ENCODE measurements around the gene NUCB1. TPM values are rescaled to one million over a fixed set of nuclear protein-coding genes. Genes with fewer than 3 reads are reported as not detected.
"Not testable (repeated sequence)": the region's sequence is repeated elsewhere in the genome, so short reads cannot be mapped to it uniquely, and the experiment has no call there.

The NUCB1 gene
- total RNA-seq, 1 donor from 2014 or later, result 159 TPM

GRCh38 chr19:48867123-48867745 lies 32.9 kb upstream of the NUCB1 start:
- DNase-seq (ENCODE audit: low spot score in 2 of 2, unreplicated experiment in 2 of 2), result no peak
- peak overlapping the region; percentile 95 for H3K27ac Mint-ChIP-seq
- no peaks in the 10 kb centered on the region for H3K27me3 Mint-ChIP-seq (ENCODE audit: low read depth)

DNA sequence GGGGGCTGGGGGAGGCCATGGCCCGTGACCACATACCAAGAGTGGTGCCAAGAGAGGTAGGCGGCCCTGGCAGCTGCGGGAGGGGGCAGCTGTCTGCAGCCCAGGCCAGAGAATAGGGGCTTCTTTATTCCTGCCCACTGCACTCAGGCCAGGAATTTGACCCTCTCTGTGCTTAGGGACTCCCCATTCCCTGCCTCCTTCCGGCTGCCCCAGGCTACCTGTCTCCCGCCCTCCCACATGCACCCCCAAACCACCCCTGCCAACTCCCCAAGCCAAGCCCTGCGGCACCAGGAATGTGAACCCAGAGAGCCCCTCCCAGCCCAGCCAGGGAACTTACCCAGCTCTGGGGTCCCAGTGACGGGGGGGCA lies 32.4 kb upstream of the NUCB1 start:
- H3K4me3 Mint-ChIP-seq, result peak overlapping the region; percentile 52
- H3K27ac Mint-ChIP-seq, result peak overlapping the region; percentile 95
- H3K4me1 Mint-ChIP-seq, result peaks cover 24% of the 10 kb centered on the region
- TF ChIP-seq, protein P1, sequence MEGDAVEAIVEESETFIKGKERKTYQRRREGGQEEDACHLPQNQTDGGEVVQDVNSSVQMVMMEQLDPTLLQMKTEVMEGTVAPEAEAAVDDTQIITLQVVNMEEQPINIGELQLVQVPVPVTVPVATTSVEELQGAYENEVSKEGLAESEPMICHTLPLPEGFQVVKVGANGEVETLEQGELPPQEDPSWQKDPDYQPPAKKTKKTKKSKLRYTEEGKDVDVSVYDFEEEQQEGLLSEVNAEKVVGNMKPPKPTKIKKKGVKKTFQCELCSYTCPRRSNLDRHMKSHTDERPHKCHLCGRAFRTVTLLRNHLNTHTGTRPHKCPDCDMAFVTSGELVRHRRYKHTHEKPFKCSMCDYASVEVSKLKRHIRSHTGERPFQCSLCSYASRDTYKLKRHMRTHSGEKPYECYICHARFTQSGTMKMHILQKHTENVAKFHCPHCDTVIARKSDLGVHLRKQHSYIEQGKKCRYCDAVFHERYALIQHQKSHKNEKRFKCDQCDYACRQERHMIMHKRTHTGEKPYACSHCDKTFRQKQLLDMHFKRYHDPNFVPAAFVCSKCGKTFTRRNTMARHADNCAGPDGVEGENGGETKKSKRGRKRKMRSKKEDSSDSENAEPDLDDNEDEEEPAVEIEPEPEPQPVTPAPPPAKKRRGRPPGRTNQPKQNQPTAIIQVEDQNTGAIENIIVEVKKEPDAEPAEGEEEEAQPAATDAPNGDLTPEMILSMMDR (IDR thresholded peaks at IDR 0.05; ENCODE audit: unreplicated experiment), result no peak
- DNase-seq (ENCODE audit: low spot score in 2 of 2, unreplicated experiment in 2 of 2), result no peak
- H3K9me3 Mint-ChIP-seq, result no peaks in the 10 kb centered on the region
- peaks cover 6% of the 10 kb centered on the region for H3K36me3 Mint-ChIP-seq
- H3K27me3 Mint-ChIP-seq (ENCODE audit: low read depth), result no peaks in the 10 kb centered on the region

More at GRCh38 chr19:48867123-48867745, 32.9 kb upstream of the NUCB1 start:
- peaks cover 7% of the 10 kb centered on the region for H3K36me3 Mint-ChIP-seq
- H3K4me1 Mint-ChIP-seq, result peaks cover 24% of the 10 kb centered on the region
- no peaks in the 10 kb centered on the region for H3K9me3 Mint-ChIP-seq
- TF ChIP-seq, protein P1 (IDR thresholded peaks at IDR 0.05; ENCODE audit: unreplicated experiment), result no peak
- peak overlapping the region; percentile 56 for H3K4me3 Mint-ChIP-seq

DNA sequence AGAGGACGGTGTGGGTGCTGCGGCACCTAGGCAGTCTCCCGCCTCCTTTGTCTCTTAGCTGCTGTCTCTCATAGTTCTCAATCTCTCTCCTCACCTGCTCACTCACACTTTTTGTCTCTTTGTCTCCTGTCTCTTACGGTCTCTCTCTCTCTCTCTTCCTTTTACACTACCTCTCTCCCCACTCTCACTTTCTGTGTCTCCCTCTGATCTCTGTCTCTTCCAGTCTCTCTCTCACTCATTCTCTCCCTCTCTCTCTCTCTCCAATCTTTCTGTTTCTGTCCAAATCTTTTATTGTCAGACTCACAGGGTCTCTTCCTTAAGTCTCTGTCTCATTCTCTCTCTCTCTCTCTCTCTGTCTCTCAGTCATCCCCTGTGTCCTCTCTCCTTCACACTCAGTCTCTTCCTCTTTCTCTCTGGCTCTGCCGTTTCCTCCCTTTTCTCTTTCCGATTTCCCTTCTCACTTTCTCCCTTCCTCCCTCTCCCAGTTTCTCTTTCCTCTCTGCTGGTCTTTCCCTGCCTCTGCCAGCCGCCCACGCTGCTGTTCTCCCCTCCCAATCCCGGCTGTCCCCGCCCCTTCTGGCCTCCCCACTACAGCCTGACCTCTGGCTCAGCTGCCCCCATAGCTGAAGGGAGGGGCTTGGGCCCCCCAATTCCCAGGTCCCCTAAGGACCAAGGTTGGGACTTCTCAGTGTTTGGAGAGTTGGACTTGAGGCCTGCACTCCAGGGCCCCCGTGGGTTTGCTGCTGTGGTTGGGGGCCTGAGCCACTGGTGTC lies 31.8 kb upstream of the NUCB1 start, which contains the start of gene PLEKHA4:
TSS of gene PLEKHA4 (minus strand) at position 504 of the 773 bp plus-strand sequence. CDS start 997 bp downstream, outside the sequence.
- Mint-ChIP-seq H3K4me3 (peak within 1 kb of the TSS; percentile 56), H3K27me3 (ENCODE audit: low read depth) (no peaks in the 10 kb centered on the region), H3K4me1 (peaks cover 30% of the 10 kb centered on the region), H3K27ac (peak within 1 kb of the TSS; percentile 95), H3K9me3 (no peaks in the 10 kb centered on the region), H3K36me3 (peaks cover 7% of the 10 kb centered on the region)
- DNase-seq (ENCODE audit: low spot score in 2 of 2, unreplicated experiment in 2 of 2), result no peak
- TF ChIP-seq, protein P1 (IDR thresholded peaks at IDR 0.05; ENCODE audit: unreplicated experiment), result no peak

- Mint-ChIP-seq H3K9me3 (no peaks in the 10 kb centered on the region), H3K27ac (no peak overlapping the region), H3K4me1 (peaks cover 46% of the 10 kb centered on the region), H3K27me3 (ENCODE audit: low read depth) (no peaks in the 10 kb centered on the region), H3K36me3 (peaks cover 18% of the 10 kb centered on the region), H3K4me3 (no peak overlapping the region)
- no peak for DNase-seq (ENCODE audit: low spot score in 2 of 2, unreplicated experiment in 2 of 2)
- TF ChIP-seq, protein P1 (IDR thresholded peaks at IDR 0.05; ENCODE audit: unreplicated experiment), result no peak
Measured at GRCh38 chr19:48870048-48870447, 30.1 kb upstream of the NUCB1 start.

DNA sequence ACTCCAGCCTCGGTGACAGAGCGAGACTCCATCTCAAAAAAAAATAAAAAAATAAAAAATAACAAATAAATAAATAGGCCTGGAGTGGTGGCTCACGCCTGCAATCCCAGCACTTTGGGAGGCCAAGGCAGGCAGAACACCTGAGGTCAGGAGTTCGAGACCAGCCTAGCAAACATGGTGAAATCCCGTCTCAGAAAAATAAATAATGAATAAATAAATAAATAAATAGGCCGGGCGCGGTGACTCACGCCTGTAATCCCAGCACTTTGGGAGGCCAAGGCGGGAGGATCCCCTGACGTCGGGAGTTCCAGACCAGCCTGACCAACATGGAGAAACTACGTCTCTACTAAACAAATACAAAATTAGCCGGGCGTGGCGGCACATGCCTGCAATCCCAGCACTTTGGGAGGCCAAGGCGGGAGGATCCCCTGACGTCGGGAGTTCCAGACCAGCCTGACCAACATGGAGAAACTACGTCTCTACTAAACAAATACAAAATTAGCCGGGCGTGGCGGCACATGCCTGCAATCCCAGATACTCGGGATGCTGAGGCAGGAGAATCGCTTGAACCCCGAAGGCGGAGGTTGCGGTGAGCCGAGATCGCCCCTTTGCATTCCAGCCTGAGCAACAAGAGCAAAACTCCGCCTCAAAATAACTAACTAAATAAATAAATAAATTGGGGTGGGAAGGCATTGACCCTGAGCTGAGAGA lies 28.5 kb upstream of the NUCB1 start:
- Mint-ChIP-seq H3K4me1 (peaks cover 58% of the 10 kb centered on the region), H3K36me3 (peaks cover 27% of the 10 kb centered on the region), H3K4me3 (peak overlapping the region; percentile 98), H3K27ac (peak overlapping the region; percentile 100)
- H3K9me3 Mint-ChIP-seq; H3K27me3 Mint-ChIP-seq (ENCODE audit: low read depth); DNase-seq (ENCODE audit: low spot score in 2 of 2, unreplicated experiment in 2 of 2): not testable (repeated sequence)

All from mesothelial cell of epicardium (in vitro differentiated cells).